Uterus (tissue), 2 donors: ENCODE data around the gene NOVA2.

ENCODE experiments used
- POLR2A ChIP-seq, 2 donors: fragments of 450-650 bp; IDR thresholded peaks; one replicate each; pipeline ENCODE4 v1.6.1; 2016; ENCODE audit warnings: antibody characterized with exemption in 2 of 2, mild to moderate bottlenecking in 1 of 2, moderate library complexity in 1 of 2
- TF ChIP-seq, protein P1 (sequence below), 4 experiments: fragments of 200-600 bp in 2 of 4; fragments of 450-650 bp in 2 of 4; sonication (generic) in 2 of 4; IDR thresholded peaks; one replicate each; pipeline ENCODE4 v1.5.1; 2016 to 2019; ENCODE audit warnings: antibody characterized with exemption in 4 of 4, mild to moderate bottlenecking in 2 of 4, moderate library complexity in 1 of 4

DNA sequence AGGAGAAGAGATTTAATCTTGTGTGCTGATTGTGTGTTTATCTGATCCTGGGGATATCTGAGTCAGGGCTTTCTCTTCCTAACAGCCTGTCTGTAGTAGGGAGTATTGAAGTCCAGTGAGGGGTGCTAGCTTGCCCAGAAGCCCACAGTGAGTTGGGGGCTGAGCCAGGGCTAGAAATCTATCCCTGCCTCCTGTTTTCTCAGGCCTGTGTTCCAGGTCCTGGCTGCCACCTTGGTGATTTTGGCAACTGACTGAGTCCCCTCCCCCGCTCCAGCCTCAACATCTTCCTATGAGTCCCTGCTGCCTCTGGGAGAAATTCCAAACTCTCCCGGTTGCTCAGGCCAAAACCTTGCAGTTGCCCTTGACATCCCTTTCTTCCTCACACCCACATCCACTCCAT lies 7.7 kb upstream of the NOVA2 start:
- no peak for TF ChIP-seq POLR2A (IDR thresholded peaks at IDR 0.05)
- TF ChIP-seq, protein P1, sequence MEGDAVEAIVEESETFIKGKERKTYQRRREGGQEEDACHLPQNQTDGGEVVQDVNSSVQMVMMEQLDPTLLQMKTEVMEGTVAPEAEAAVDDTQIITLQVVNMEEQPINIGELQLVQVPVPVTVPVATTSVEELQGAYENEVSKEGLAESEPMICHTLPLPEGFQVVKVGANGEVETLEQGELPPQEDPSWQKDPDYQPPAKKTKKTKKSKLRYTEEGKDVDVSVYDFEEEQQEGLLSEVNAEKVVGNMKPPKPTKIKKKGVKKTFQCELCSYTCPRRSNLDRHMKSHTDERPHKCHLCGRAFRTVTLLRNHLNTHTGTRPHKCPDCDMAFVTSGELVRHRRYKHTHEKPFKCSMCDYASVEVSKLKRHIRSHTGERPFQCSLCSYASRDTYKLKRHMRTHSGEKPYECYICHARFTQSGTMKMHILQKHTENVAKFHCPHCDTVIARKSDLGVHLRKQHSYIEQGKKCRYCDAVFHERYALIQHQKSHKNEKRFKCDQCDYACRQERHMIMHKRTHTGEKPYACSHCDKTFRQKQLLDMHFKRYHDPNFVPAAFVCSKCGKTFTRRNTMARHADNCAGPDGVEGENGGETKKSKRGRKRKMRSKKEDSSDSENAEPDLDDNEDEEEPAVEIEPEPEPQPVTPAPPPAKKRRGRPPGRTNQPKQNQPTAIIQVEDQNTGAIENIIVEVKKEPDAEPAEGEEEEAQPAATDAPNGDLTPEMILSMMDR (IDR thresholded peaks at IDR 0.05) = no peak
